ENCODE data around the gene PCNT.

- TF ChIP-seq CTCF (IDR thresholded peaks at IDR 0.05) (no peak), POLR2A (IDR thresholded peaks at IDR 0.05) (no peak)
Measured at GRCh38 chr21:46465651-46466050, 141.7 kb downstream of the PCNT start.

Measured in breast epithelium (tissue), 3 donors.